ENCODE data around the gene CDC73.

- TF ChIP-seq EZH2 (IDR thresholded peaks at IDR 0.05; ENCODE audit: low read length) (no peak), CTCF (optimal IDR thresholded peaks at IDR 0.05 in 1 of 3, IDR thresholded peaks at IDR 0.05 in 1 of 3, conservative IDR thresholded peaks at IDR 0.05 in 1 of 3; ENCODE audit: extremely low read depth in 1 of 3, insufficient read depth in 2 of 3, low read length in 3 of 3) (no peak)
These were observed 143.9 kb downstream of the CDC73 start for GRCh38 chr1:193265716-193266115.

Measured in keratinocyte (primary cell).